D721Med (cell line): Measurements from ENCODE around the gene STBD1.

Experiments
- DNase-seq: peaks from one replicate; pipeline ENCODE4 v3.0.0; 2011; ENCODE audit warnings: low spot score; ENCODE audit not compliant: insufficient read length
- FAIRE-seq: peaks from 2 replicates; lab custom pipeline; 2011; peaks lifted over from hg19 to GRCh38; lab: Jason Lieb, UNC
- TF ChIP-seq, protein P1 (sequence below): IDR thresholded peaks from 2 replicates; pipeline ENCODE4 v1.5.1; 2012; ENCODE audit warnings: mild to moderate bottlenecking, control low read depth; ENCODE audit not compliant: insufficient read depth; ENCODE audit errors: missing control alignments

STBD1 gene

DNA sequence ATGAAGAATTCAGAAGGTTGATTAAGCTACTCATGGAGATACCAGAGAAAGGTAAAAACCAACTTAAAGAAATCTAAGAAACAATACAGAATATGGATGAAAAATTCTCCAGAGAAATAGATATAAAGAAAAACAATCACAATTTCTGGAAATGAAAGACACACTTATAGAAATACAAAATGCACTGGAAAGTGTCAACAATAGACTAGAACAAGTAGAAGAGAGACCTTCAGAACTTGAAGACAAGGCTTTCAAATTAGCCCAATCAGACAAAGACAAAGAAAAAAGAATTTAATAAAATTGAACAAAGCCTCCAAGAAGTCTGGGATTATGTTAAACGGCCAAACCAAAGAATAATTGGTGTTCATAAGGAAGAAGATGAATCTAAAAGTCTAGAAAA is 9.6 kb downstream of the STBD1 start:
- FAIRE-seq: no peak

DNA sequence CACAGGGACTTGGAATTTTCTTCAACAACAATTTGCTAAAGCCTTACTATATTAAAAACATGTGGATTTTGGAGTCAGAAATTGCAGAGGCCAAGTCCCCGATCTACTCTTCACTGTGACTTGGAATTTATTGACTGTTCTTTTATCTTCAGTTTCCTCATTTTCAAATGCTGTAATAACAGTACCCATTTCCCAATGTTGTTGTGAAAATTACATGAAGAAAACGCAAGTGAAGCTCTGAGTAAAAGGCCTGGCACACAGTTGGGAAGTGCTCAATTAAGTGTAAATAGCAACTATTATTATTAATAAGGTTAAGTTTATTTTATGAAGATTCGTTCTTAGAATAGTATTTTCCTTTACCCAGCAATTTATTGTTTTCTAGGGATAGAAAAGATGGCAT is 15.7 kb downstream of the STBD1 start:
- TF ChIP-seq, protein P1, sequence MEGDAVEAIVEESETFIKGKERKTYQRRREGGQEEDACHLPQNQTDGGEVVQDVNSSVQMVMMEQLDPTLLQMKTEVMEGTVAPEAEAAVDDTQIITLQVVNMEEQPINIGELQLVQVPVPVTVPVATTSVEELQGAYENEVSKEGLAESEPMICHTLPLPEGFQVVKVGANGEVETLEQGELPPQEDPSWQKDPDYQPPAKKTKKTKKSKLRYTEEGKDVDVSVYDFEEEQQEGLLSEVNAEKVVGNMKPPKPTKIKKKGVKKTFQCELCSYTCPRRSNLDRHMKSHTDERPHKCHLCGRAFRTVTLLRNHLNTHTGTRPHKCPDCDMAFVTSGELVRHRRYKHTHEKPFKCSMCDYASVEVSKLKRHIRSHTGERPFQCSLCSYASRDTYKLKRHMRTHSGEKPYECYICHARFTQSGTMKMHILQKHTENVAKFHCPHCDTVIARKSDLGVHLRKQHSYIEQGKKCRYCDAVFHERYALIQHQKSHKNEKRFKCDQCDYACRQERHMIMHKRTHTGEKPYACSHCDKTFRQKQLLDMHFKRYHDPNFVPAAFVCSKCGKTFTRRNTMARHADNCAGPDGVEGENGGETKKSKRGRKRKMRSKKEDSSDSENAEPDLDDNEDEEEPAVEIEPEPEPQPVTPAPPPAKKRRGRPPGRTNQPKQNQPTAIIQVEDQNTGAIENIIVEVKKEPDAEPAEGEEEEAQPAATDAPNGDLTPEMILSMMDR: no peak
- FAIRE-seq: no peak
- no peak for DNase-seq

More for the DNA sequence above, 9.6 kb downstream of the STBD1 start:
- TF ChIP-seq, protein P1: no peak
- DNase-seq: no peak

DNA sequence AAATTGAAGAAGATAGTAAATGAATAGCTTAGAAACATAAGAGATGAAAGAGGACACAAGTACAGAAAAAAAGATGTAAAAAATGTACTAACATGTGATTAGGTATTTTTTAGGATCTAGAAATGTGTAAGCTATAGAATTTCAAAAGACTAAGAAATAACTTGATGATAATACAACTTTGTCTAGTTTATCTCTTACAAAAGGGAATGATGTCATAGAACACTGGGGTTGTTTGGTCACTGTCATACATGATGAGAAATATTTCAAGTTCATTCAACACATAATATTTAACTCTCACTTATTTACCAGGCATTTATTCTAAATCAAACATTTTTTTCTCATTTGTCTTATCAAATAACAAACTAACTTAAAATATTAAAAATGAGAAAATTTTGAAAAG is 18.5 kb downstream of the STBD1 start:
- TF ChIP-seq, protein P1: no peak
- no peak for FAIRE-seq
- DNase-seq: no peak

DNA sequence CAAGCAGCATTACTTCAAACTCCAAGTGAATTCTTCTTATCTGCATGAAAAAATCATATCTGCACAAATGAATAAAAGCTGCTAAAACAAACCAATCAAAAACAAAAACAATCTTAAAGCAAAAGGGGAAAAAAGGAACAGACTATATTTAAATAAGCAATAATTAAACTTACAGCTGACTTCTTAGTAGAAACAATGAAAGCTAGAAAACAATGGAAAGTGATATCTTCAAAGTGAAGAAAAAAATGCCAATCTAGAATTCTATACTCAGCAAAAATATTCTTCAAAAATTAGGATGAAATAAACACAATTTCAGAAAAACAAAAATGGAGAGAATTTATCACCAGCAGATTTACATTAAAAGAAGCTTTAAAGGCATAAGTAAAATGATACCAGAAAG is 20.0 kb downstream of the STBD1 start:
- no peak for FAIRE-seq
- TF ChIP-seq, protein P1: no peak

DNA sequence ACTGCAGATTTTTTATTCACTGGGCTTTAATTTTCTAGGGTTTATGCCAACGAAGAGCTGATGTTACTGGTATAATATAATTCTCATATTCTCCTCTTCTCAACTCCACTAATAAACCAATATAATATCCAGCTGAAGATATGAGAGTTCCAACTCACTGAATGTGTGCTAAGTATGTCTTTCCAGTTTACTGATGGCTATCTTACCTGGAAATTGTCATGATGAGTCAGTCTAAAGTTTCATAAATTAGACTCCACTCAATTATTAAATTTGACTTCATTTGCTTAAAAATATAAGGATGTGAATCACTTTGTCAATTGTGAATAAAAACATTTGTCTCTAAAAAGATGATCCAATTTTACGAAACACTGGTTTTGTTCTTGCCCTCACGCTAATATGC is 28.4 kb downstream of the STBD1 start:
- TF ChIP-seq, protein P1: no peak

More for the DNA sequence above, 20.0 kb downstream of the STBD1 start:
- no peak for DNase-seq

DNA sequence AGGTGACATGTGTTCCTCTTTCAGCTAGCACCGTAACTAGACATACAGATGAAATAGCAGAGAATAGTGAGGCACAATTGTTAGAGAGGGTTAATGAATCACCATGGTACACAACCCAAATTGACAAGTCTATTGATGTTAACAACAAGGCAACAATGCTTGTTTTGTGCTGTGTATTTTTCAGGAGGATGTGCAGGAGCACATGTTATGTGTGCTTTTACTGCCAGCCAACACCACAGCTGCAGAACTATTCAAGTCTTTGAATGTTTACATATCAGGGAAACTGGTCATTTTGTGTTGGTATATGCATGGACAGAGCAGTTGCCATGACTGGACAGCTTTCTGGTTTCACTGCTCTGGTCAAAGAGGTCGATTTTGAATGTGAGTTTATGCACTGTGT is 32.8 kb downstream of the STBD1 start:
- FAIRE-seq (no peak), DNase-seq (no peak)
- TF ChIP-seq, protein P1: no peak

More for the DNA sequence above, 28.4 kb downstream of the STBD1 start:
- DNase-seq (no peak), FAIRE-seq (no peak)

DNA sequence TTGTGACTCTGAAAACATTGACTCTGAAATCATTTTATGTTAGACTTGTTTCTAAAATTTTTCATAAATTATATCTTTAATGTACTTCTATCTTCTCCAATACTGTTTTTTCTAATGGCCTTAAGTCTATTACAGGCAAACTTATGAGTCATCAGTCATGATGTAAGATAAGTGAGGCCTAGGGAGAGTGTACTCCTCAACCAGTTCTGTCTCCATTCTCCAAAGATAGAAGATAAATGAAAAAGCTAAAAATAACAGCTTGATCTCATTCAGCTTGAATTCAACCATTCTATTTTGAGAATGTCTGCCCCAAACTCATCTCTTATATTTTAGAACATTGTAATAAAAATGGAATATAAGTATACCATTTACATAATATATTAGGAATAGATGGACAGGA is 34.5 kb downstream of the STBD1 start:
- TF ChIP-seq, protein P1: no peak
- FAIRE-seq: no peak
- DNase-seq: no peak
